Breast epithelium (tissue), 3 donors: ENCODE measurements around the gene RUVBL1.

Source experiments
- POLR2A ChIP-seq: fragments of 450-650 bp; IDR thresholded peaks from one replicate; pipeline ENCODE4 v1.6.1; 2016; ENCODE audit warnings: antibody characterized with exemption, mild to moderate bottlenecking, moderate library complexity
- POLR2AphosphoS5 ChIP-seq, 3 donors: sonication (generic); formaldehyde crosslinking; IDR thresholded peaks; one replicate each; pipeline ENCODE4 v1.6.1; 2017; ENCODE audit warnings: antibody characterized with exemption in 3 of 3

DNA sequence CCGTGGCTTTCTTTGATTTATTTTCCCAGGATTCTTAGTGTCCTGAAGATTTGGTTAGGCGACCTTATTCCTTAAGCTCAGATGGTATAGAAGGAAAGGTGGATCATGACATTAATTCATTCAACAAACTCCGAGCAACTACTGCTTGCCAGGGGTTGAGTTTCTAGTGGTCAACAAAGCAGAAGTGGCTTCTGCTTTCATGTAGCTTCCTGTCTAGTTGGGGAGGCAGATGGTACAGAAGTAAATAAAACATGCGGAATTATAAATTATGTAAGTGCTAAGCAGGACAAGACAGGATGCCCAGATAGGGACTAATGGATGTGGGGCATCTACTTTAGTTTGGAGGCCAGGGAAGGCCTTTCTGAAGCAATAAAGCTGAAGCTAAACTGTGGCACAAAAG is 45.2 kb upstream of the RUVBL1 start:
- TF ChIP-seq POLR2A, result no peak
- no peak for TF ChIP-seq POLR2AphosphoS5 (IDR thresholded peaks at IDR 0.05)
